HG03442 (cell line): Measurements from ENCODE around the gene FBLN2.
"Not testable (repeated sequence)": the region's sequence is repeated elsewhere in the genome, so short reads cannot be mapped to it uniquely, and the experiment has no call there.

Source experiments
- ATAC-seq: cut with Tn5 transposase; IDR thresholded peaks from one replicate; pipeline ENCODE4 v1.9.1; 2021; ENCODE audit warnings: mild to moderate bottlenecking, moderate library complexity; ENCODE audit not compliant: unreplicated experiment

Gene FBLN2

GRCh38 chr3:13545952-13546454, 2.9 kb upstream of the FBLN2 start:
- ATAC-seq = no peak

- no peak for ATAC-seq
Observed at GRCh38 chr3:13546667-13547171, 2.2 kb upstream of the FBLN2 start.

- ATAC-seq = no peak
Observed at GRCh38 chr3:13547591-13548371, 1.1 kb upstream of the FBLN2 start.

- ATAC-seq = no peak
Observed at GRCh38 chr3:13549623-13550422, 898 bp downstream of the FBLN2 start.

- ATAC-seq = no peak
Observed at GRCh38 chr3:13550423-13550690, 1.4 kb downstream of the FBLN2 start.

GRCh38 chr3:13550791-13551360, 2.0 kb downstream of the FBLN2 start:
- no peak for ATAC-seq

- ATAC-seq = no peak
Observed at GRCh38 chr3:13552857-13553652, 4.1 kb downstream of the FBLN2 start.

GRCh38 chr3:13553686-13554085, 4.8 kb downstream of the FBLN2 start:
- ATAC-seq = no peak

GRCh38 chr3:13555753-13556152, 6.8 kb downstream of the FBLN2 start:
- no peak for ATAC-seq

- no peak for ATAC-seq
Observed at GRCh38 chr3:13556207-13556606, 7.3 kb downstream of the FBLN2 start.

- ATAC-seq = no peak
Observed at GRCh38 chr3:13556917-13557316, 8.0 kb downstream of the FBLN2 start.

GRCh38 chr3:13557417-13557816, 8.5 kb downstream of the FBLN2 start:
- no peak for ATAC-seq

- no peak for ATAC-seq
Observed at GRCh38 chr3:13557926-13558325, 9.0 kb downstream of the FBLN2 start.

GRCh38 chr3:13558651-13559050, 9.7 kb downstream of the FBLN2 start:
- no peak for ATAC-seq

GRCh38 chr3:13559764-13560525, 11.0 kb downstream of the FBLN2 start:
- ATAC-seq = no peak

- no peak for ATAC-seq
Observed at GRCh38 chr3:13561376-13561775, 12.5 kb downstream of the FBLN2 start.

GRCh38 chr3:13561967-13562366, 13.0 kb downstream of the FBLN2 start:
- ATAC-seq = no peak

GRCh38 chr3:13562421-13562820, 13.5 kb downstream of the FBLN2 start:
- ATAC-seq = not testable (repeated sequence)

GRCh38 chr3:13563321-13563720, 14.4 kb downstream of the FBLN2 start:
- no peak for ATAC-seq

- no peak for ATAC-seq
Observed at GRCh38 chr3:13563911-13564310, 15.0 kb downstream of the FBLN2 start.
